K562 (cell line): ENCODE results near the gene JAG2. TPM values are rescaled to one million over a fixed set of nuclear protein-coding genes. Genes with fewer than 3 reads are reported as not detected.

Source experiments
- CTBP1 ChIP-seq: fragments of 450-650 bp; IDR thresholded peaks from 2 replicates; pipeline ENCODE4 v1.6.1; 2016; ENCODE audit warnings: borderline replicate concordance
- CXXC5 ChIP-seq: fragments of 250-450 bp; sonication (Bioruptor Pico); IDR thresholded peaks from 2 replicates; pipeline ENCODE4 v1.8.0; 2022; ENCODE audit warnings: inconsistent platforms, mild to moderate bottlenecking, moderate library complexity
- ETV5 ChIP-seq: sonication (generic); formaldehyde crosslinking; IDR thresholded peaks from 2 replicates; pipeline ENCODE4 v1.4.0; 2020; ENCODE audit warnings: low read depth, mild to moderate bottlenecking, missing genetic modification reagents
- FOXM1 ChIP-seq, 2 experiments: fragments of 450-650 bp in 1 of 2; sonication (generic) in 1 of 2; formaldehyde crosslinking in 1 of 2; IDR thresholded peaks; 2 replicates each; pipeline versions ENCODE4 v1.6.1 to v1.9.0; 2017 to 2022; ENCODE audit warnings: low read depth in 2 of 2, mild to moderate bottlenecking in 2 of 2, missing genetic modification reagents in 1 of 2, moderate library complexity in 1 of 2
- NELFE ChIP-seq: IDR thresholded peaks from 2 replicates; pipeline ENCODE4 v1.6.1; 2011; ENCODE audit warnings: mild to moderate bottlenecking; ENCODE audit not compliant: insufficient read depth, insufficient read length
- NRF1 ChIP-seq, 2 experiments: fragments of 450-650 bp; IDR thresholded peaks in 1 of 2; conservative IDR thresholded peaks in 1 of 2; 2 replicates each; pipeline ENCODE4 v1.6.1; 2014; ENCODE audit warnings: mild to moderate bottlenecking in 2 of 2
- POLR2G ChIP-seq: fragments of 200-400 bp; formaldehyde crosslinking; IDR thresholded peaks from 2 replicates; pipeline ENCODE4 v1.6.1; 2017; ENCODE audit warnings: low read depth, mild to moderate bottlenecking, antibody characterized with exemption, low read length, moderate library complexity
- RBFOX2 ChIP-seq: fragments of 200-400 bp; formaldehyde crosslinking; IDR thresholded peaks from 2 replicates; pipeline ENCODE4 v1.6.1; 2017; ENCODE audit warnings: low read depth, mild to moderate bottlenecking, low read length, moderate library complexity
- SIRT6 ChIP-seq: IDR thresholded peaks from one replicate; pipeline ENCODE4 v1.6.1; 2012; ENCODE audit warnings: low read depth, mild to moderate bottlenecking, control low read depth, inconsistent platforms, low read length, moderate library complexity
- TFAP4 ChIP-seq: sonication (generic); formaldehyde crosslinking; IDR thresholded peaks from 2 replicates; pipeline ENCODE4 v1.8.0; 2022; ENCODE audit warnings: missing genetic modification reagents, mild to moderate bottlenecking, moderate library complexity, borderline replicate concordance
- TGIF2 ChIP-seq: sonication (generic); formaldehyde crosslinking; IDR thresholded peaks from 2 replicates; pipeline ENCODE4 v1.8.1; 2022; ENCODE audit warnings: mild to moderate bottlenecking, missing genetic modification reagents, moderate library complexity
- U2AF1 ChIP-seq: fragments of 200-400 bp; formaldehyde crosslinking; optimal IDR thresholded peaks from 2 replicates; pipeline ENCODE3; 2017; ENCODE audit warnings: mild to moderate bottlenecking, low read depth, low read length, moderate library complexity
- ZKSCAN1 ChIP-seq: fragments of 150-350 bp; IDR thresholded peaks from 2 replicates; pipeline ENCODE4 v1.6.1; 2016; ENCODE audit warnings: low read depth, low read length
- ZNF75A ChIP-seq: fragments of 450-650 bp; formaldehyde crosslinking; IDR thresholded peaks from 2 replicates; pipeline ENCODE4 v1.4.0; 2020; ENCODE audit warnings: mild to moderate bottlenecking
- polyA plus RNA-seq, 8 experiments: library from polyadenylated mRNA; depleted of rRNA in 4 of 8; stranded (reverse) in 5 of 8; unstranded in 3 of 8; fragments of >200 nt; fragmentation: Nextera tagmentation in 2 of 8; fragmentation: Illumina TruSeq in 1 of 8; extraction: Ambion mirVana in 2 of 8; extraction: Trizol in 1 of 8; gene quantifications; 2 replicates each; pipeline versions ENCODE4 v1.2.1 to v1.2.3, GENCODE V29; 2011 to 2014; ENCODE audit warnings: inconsistent platforms in 1 of 8, missing spikeins in 1 of 8
- total RNA-seq, 7 experiments: library from RNA; depleted of rRNA in 6 of 7; stranded (reverse); fragments of >200 nt in 6 of 7; fragmentation: Illumina TruSeq in 2 of 7; extraction: Trizol in 2 of 7; gene quantifications; 2 replicates each; pipeline versions ENCODE4 v1.2.1 to v1.2.3, GENCODE V29; 2011 to 2021; ENCODE audit warnings: low replicate concordance in 1 of 7
- TF ChIP-seq, protein P1 (sequence below): fragments of 450-650 bp; IDR thresholded peaks from 2 replicates; pipeline ENCODE4 v1.6.1; 2016; ENCODE audit warnings: mild to moderate bottlenecking
- TF ChIP-seq, protein P2 (sequence below): sonication (generic); formaldehyde crosslinking; IDR thresholded peaks from 2 replicates; pipeline ENCODE4 v1.8.1; 2023; ENCODE audit warnings: mild to moderate bottlenecking, missing genetic modification reagents
- TF ChIP-seq, protein P3 (sequence below): sonication (generic); formaldehyde crosslinking; IDR thresholded peaks from 2 replicates; pipeline ENCODE4 v1.8.1; 2023; ENCODE audit warnings: mild to moderate bottlenecking, missing genetic modification reagents

JAG2 gene
- total and polyA plus RNA-seq, 9 of the 15 experiments (the other 6 are each of a cell fraction or from before 2014, with no cell fraction given), result 0.25 to 48.4 (median 8.6) TPM

- peak; percentile 32; the same call in 1 of the 2 replicates for TF ChIP-seq TFAP4 (CRISPR knock-in tag)
- no peak for TF ChIP-seq U2AF1
- TF ChIP-seq RBFOX2, result peak; percentile 52; the same call in 1 of the 2 replicates
- TF ChIP-seq, protein P1, sequence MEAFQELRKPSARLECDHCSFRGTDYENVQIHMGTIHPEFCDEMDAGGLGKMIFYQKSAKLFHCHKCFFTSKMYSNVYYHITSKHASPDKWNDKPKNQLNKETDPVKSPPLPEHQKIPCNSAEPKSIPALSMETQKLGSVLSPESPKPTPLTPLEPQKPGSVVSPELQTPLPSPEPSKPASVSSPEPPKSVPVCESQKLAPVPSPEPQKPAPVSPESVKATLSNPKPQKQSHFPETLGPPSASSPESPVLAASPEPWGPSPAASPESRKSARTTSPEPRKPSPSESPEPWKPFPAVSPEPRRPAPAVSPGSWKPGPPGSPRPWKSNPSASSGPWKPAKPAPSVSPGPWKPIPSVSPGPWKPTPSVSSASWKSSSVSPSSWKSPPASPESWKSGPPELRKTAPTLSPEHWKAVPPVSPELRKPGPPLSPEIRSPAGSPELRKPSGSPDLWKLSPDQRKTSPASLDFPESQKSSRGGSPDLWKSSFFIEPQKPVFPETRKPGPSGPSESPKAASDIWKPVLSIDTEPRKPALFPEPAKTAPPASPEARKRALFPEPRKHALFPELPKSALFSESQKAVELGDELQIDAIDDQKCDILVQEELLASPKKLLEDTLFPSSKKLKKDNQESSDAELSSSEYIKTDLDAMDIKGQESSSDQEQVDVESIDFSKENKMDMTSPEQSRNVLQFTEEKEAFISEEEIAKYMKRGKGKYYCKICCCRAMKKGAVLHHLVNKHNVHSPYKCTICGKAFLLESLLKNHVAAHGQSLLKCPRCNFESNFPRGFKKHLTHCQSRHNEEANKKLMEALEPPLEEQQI, result no peak
- 0 out of 2 replicates have a peak, but pooled peaks have one; percentile 51 for TF ChIP-seq POLR2G
- peak; percentile 53; the same call in 1 of the 2 replicates for TF ChIP-seq CTBP1
- TF ChIP-seq NRF1 (conservative IDR thresholded peaks at IDR 0.05 in 1 of 2, IDR thresholded peaks at IDR 0.05 in 1 of 2), result peak in 1 of 2 experiments; percentile 30; a peak in 3 of 4 replicates
- TF ChIP-seq, protein P2, sequence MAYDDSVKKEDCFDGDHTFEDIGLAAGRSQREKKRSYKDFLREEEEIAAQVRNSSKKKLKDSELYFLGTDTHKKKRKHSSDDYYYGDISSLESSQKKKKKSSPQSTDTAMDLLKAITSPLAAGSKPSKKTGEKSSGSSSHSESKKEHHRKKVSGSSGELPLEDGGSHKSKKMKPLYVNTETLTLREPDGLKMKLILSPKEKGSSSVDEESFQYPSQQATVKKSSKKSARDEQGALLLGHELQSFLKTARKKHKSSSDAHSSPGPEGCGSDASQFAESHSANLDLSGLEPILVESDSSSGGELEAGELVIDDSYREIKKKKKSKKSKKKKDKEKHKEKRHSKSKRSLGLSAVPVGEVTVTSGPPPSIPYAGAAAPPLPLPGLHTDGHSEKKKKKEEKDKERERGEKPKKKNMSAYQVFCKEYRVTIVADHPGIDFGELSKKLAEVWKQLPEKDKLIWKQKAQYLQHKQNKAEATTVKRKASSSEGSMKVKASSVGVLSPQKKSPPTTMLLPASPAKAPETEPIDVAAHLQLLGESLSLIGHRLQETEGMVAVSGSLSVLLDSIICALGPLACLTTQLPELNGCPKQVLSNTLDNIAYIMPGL, result no peak
- TF ChIP-seq ETV5 (CRISPR knock-in tag), result no peak
- TF ChIP-seq NELFE, result no peak
- no peak for TF ChIP-seq ZKSCAN1
- no peak for TF ChIP-seq TGIF2 (CRISPR knock-in tag)
- no peak for TF ChIP-seq FOXM1 (IDR thresholded peaks at IDR 0.05; ENCODE audit: low read depth)
- no peak for TF ChIP-seq FOXM1 (CRISPR knock-in tag; IDR thresholded peaks at IDR 0.05; ENCODE audit: low read depth)
- TF ChIP-seq ZNF75A (CRISPR knock-in tag), result no peak
- no peak for TF ChIP-seq SIRT6
- TF ChIP-seq, protein P3, sequence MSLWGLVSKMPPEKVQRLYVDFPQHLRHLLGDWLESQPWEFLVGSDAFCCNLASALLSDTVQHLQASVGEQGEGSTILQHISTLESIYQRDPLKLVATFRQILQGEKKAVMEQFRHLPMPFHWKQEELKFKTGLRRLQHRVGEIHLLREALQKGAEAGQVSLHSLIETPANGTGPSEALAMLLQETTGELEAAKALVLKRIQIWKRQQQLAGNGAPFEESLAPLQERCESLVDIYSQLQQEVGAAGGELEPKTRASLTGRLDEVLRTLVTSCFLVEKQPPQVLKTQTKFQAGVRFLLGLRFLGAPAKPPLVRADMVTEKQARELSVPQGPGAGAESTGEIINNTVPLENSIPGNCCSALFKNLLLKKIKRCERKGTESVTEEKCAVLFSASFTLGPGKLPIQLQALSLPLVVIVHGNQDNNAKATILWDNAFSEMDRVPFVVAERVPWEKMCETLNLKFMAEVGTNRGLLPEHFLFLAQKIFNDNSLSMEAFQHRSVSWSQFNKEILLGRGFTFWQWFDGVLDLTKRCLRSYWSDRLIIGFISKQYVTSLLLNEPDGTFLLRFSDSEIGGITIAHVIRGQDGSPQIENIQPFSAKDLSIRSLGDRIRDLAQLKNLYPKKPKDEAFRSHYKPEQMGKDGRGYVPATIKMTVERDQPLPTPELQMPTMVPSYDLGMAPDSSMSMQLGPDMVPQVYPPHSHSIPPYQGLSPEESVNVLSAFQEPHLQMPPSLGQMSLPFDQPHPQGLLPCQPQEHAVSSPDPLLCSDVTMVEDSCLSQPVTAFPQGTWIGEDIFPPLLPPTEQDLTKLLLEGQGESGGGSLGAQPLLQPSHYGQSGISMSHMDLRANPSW, result no peak
- peak; percentile 33 for TF ChIP-seq CXXC5 (CRISPR knock-in tag)
Measured at GRCh38 chr14:105093431-105094192, 75.0 kb downstream of the JAG2 start (continued).
